ENCODE measurements around the gene PIAS1.
"Not testable (repeated sequence)": the region's sequence is repeated elsewhere in the genome, so short reads cannot be mapped to it uniquely, and the experiment has no call there.

The PIAS1 gene

DNA sequence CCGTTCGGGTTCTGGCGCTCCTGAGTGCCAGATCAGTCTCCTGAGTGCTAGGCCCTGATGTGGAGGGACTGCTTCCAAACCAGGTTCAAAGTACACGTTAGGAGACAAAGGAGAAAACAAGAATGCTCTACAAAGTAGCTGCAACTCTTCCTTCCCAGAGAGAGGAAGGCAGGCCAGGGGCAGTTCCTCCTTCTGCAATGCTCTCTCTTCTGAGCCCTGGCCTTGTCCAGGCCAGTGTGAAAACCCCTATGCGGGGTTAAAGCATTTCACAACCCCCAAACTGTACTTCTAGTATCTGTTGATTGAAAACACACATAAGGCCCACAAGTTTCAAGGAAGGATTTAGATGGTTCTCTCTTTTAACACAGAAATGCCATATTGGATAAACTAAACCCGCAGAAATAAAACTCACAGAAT lies 160.7 kb downstream of the PIAS1 start:
- DNase-seq (ENCODE audit: low spot score) (no peak), FAIRE-seq (no peak)

DNA sequence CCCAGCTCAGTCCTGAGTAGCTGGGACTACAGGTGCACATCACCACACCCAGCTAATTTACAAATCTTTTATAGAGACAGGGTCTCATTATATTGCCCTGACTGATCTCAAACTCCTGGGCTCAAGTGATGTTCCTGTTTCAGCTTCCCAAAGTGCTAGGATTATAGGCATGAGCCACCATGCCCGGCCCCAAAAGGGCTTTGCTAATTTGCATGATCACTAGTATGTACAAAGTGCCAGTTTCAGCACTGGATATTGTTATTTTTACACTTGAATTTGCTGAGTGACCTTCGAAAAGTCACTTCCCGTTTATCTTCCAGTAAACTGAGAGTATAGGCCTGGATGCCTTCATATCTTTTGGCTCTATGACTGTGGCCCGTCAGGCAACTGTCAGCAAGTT lies 163.2 kb downstream of the PIAS1 start:
- no peak for FAIRE-seq
- DNase-seq (ENCODE audit: low spot score): no peak

DNA sequence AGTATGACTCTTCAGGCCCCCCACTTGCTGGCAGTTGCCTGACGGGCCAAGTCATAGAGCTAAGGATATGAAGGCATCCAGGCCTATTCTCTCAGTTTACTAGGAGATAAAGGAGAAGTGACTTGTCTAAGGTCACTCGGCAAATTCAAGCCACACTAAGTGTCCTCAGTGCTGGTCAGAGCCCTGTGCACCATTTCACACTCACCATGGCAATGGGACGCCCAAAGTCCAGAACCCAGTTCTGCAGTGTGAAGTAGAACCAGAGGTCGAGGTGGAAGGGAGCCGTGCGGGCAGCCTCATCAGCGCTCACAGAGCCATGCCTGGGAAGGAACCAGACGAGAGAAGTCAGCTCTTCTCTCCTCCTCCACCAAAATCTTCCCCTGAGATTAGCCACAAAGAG lies 164.2 kb downstream of the PIAS1 start:
- DNase-seq (ENCODE audit: low spot score): no peak
- no peak for FAIRE-seq

DNA sequence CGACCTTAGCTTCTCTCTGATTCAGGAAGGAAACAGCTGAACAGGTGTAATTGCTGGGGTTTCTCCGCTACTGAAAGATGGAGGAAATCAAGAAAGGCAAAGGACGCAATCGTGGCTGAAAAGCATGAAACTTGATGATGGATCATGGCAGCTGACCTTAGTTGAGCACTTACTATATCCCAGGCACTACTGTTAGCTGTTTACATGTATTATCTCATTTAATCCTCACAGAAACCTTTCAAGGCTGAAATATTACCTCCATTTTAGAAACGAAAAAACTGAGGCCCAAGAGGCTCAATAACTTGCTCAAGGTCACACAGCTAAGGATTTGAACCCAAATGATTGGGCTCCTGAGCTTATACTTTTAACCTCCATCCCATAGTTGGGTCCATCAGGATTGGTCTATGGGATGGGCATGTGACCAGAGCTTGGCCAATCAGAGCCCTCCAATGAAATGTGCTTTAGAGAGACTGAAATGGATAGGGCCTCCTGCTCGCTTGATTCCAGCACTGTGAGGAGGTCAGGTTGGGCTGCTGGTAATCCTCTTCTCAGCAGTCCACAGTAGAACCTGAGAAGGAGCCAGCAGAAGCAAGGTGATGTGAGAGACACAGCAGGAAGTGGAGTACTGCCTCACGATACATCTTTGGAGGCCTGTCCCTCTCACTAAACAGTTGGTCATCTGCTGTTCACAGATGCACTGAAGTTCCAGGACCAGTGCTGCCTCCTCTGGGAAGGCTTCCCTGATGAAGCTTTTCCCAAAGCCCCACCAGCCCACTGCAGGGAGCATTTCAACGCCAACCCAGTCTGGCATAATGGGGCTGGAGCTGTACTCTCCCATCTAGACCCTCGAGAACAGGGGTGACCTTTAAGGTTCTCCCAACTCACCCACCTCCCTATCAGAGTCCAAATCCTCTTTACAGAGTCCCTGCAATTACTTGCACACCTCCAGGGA lies 165.0 kb downstream of the PIAS1 start:
- peak; percentile 62 for FAIRE-seq
- peak; percentile 12 for DNase-seq (ENCODE audit: low spot score)

DNA sequence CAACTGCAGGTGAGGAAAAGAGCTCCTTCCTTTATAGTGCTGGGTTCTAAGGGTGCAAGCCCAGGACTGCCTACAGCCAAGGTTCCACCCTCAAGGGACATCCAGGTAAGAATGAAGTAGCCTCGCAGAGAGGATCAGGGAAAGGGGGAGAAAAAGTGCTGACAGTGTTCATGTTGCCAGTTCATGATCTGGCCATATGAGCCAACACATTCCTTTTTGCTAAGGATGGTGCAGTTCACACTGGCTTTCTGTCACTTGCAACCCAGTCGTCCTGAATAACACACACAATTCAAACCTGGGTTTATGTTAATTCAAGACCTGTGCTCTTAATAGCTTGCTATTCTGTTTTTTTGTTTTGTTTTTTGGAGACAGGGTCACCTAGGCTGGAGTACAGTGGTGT lies 166.4 kb downstream of the PIAS1 start:
- no peak for DNase-seq (ENCODE audit: low spot score)
- no peak for FAIRE-seq

DNA sequence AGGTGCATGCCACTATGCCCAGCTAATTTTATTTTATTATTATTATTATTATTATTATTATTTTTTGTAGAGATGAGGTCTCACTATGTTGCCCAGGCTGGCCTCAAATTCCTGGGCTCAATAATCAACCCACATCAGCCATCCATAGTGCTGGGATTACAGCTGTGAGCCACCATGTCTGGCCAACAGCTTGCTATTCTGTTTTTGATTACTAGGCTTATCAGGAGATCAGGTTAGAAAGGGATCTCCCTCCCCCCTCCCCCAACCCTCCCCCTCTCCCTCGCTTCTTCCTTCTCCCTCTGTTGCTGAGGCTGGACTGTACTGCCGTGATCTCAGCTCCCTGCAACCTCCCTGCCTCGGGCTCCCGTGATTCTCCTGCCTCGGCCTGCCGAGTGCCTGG lies 166.9 kb downstream of the PIAS1 start:
- FAIRE-seq: no peak
- DNase-seq (ENCODE audit: low spot score): no peak

DNA sequence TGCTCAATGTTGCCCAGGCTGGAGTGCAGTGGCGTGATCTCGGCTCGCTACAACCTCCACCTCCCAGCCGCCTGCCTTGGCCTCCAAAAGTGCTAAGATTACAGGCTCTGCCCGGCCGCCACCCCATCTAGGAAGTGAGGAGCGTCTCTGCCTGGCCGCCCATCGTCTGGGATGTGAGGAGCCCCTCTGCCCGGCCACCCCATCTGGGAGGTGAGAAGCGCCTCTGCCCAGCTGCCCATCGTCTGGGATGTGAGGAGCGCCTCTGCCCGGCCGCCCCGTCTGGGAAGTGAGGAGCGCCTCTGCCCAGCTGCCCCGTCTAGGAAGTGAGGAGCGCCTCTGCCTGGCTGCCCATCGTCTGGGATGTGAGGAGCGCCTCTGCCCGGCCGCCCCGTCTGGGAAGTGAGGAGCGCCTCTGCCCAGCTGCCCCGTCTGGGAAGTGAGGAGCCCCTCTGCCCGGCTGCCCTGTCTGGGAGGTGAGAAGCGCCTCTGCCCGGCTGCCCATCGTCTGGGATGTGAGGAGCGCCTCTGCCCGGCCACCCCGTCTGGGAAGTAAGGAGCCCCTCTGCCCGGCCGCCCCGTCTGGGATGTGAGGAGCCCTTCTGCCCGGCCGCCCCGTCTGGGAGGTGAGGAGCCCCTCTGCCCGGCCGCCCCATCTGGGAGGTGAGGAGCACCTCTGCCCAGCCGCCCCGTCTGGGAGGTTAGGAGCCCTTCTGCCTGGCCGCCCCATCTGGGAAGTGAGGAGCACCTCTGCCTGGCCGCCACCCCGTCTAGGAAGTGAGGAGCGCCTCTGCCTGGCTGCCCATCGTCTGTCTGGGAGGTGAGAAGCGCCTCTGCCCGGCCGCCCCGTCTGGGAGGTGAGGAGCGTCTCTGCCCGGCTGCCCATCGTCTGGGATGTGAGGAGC lies 167.7 kb downstream of the PIAS1 start:
- not testable (repeated sequence) for DNase-seq (ENCODE audit: low spot score); FAIRE-seq

DNA sequence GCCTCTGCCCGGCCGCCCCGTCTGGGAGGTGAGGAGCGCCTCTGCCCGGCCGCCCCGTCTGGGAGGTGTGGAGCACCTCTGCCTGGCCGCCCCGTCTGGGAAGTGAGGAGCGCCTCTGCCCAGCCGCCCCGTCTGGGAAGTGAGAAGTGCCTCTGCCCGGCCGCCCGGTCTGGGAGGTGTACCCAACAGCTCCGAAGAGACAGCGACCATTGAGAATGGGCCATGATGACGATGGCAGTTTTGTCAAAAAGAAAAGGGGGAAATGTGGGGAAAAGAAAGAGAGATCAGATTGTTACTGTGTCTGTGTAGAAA lies 168.3 kb downstream of the PIAS1 start:
- not testable (repeated sequence) for FAIRE-seq; DNase-seq (ENCODE audit: low spot score)

DNA sequence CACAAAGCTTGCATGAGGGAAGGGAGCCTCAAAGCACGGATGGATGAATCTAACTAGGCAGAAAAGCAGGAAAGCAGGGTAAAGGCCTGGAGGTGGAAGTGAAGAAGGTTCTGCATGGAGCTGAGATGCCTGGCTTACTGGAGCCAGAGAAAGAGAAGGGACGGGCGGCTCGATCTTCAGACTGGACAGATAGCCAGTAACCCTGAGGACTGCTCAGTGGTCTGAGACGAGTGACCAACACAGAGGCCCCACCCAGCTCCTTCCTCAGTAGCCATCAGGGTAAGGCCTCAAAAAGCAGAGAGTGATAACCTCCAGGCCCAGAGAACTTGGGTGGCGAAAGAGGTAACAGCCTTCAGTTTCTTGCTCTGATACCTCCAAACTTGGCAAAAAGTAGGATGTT lies 169.1 kb downstream of the PIAS1 start:
- DNase-seq (ENCODE audit: low spot score): no peak
- no peak for FAIRE-seq

DNA sequence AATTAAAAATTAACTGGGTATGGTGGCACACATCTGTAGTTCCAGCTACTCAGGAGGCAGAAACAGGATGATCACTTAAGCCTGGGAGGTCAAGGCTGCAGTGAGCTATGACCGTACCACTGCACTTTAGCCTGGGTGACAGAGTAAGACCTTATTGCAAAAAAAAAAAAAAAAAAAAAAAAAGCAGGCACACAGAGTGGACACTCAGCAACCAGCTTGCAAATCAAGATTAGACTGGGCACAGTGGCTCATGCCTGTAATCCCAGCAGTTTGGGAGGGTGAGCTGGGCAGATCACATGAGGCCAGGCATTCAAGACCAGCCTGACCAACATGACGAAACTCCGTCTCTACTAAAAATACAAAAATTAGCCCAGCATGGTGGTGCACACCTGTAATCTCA lies 170.0 kb downstream of the PIAS1 start:
- no peak for DNase-seq (ENCODE audit: low spot score)
- FAIRE-seq: no peak

DNA sequence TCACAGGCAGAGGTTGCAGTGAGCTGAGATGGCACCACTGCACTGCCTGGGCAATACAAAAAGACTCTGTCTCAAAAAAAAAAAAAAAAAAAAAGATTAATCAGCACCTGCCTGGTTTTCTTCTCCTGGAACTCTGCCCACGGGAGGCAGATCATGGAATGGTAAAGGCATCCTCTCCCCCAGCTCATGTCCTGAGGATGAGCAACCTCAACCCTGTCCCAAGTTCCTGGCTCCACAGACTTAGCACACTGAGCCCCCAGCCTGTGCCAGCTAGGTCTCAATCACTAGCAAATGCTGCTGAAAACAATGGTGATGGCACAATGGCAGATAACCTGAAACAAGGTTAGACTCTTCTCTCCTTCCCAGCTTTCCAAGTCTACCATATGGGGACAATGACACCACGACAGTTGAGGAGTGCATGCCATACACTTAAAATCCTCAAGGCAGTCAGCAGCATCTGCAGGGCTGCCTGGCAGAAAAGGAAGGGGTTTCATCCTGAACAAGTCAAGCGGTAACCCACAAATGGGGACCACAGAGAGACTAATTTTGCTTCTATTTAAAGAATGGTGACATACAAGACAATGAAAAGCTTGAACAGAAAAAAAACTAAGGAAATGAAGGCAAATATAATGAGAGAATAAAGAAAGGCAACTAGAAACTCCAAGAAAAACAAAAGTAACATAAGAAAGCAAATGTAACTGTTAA lies 170.6 kb downstream of the PIAS1 start:
- DNase-seq (ENCODE audit: low spot score): peak; percentile 4
- no peak for FAIRE-seq

DNA sequence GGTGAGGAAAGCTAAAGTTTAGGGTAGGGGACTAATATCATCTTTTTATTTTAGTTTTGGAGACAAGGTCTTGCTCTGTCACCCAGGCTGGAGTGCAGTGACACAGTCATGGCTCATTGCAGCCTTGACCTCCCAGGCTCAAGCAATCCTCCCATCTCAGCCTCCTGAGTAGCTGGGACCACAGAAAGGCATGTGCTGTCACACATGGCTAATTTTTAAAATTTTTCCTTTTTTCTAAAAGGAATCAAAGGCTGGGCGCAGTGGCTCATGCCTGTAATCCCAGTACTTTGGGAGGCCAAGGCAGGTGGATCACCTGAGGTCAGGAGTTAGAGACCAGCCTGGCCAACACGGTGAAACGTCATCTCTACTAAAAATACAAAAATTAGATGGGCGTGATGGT lies 171.3 kb downstream of the PIAS1 start:
- DNase-seq (ENCODE audit: low spot score); FAIRE-seq: not testable (repeated sequence)

DNA sequence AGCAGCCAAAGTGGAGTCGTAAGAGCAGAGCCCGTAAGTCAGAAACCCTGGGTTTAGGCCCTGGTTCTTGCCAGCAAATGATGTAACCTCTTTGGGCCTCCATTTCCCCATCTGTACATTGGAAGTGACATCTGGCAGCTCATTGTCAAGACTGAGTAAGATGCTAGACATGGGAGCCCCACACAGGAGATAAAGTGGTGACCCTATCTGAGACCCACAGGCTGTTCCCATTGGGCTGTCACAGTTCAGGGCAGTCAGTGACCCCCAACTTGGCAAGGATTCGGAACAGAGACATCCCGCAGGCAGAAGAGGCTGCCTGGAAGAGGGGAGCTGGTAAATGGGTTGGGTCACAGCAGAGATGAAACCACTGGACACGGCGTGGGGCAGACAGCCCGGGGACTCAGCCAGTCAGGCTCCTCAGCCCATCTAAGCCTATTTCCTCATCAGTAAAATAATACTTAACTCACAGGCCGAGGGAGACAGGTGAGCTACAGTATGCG lies 173.6 kb downstream of the PIAS1 start:
- FAIRE-seq (no peak), DNase-seq (ENCODE audit: low spot score) (peak; percentile 9)

DNA sequence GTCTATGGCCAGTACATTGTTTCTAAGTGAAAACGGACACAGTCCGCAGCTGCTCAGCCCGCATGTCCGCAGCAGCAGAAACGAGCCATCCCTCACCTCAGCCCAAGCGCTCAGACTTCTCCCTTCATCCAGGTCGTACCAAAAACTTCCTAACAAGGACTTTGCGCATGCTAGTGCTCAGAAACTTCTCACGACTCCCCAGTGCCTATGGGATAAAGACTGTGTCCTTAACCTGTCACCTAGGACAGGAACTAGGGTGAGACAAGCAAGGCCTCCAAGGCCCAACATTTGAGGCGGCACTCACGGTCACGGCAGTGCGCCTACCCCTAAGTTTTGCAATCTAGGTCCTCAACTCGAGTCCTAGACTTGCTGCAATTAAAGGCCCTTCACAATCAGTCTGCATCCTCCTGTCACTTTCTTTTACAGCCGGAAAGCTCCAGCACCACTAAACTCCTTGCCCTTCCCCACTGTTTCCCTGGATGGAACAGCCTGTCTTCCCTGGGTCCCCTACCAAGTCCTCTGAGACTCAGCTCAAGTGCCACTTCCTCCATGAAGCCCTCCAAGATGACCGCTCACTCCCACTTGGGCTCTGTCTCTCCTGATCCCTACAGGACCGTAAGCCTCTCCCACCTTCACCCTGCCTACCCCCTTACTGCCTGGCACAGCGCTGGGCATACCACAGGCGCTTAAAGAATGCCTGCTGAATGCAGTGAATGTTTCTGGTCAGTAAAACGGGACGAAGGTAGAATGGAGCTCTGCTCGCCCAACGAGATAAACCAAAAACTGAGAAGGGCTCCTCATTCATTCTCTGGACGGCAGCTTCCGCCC lies 174.2 kb downstream of the PIAS1 start:
- no peak for FAIRE-seq
- DNase-seq (ENCODE audit: low spot score): peak; percentile 28

DNA sequence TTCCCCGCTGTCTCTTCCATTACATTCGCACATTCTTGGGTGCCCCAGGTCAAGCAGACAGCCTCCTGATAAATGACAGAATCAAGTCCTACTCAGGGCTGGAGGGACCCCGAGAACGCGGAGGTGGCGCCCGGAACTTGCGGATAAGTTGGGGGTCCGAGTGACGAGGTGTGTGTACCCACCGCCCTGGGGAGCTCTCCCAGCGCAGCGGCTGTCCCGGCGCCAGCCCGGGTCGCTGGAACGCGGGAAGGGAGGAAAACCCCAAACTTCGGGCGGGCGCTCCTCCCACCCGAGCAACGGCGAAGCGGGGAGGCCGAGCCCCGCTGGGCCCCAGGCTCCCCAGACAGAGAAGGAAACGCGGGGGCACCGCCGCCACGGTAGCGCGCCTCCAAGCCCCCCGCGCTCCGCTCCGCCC lies 174.9 kb downstream of the PIAS1 start:
- DNase-seq (ENCODE audit: low spot score): no peak
- FAIRE-seq: no peak

DNA sequence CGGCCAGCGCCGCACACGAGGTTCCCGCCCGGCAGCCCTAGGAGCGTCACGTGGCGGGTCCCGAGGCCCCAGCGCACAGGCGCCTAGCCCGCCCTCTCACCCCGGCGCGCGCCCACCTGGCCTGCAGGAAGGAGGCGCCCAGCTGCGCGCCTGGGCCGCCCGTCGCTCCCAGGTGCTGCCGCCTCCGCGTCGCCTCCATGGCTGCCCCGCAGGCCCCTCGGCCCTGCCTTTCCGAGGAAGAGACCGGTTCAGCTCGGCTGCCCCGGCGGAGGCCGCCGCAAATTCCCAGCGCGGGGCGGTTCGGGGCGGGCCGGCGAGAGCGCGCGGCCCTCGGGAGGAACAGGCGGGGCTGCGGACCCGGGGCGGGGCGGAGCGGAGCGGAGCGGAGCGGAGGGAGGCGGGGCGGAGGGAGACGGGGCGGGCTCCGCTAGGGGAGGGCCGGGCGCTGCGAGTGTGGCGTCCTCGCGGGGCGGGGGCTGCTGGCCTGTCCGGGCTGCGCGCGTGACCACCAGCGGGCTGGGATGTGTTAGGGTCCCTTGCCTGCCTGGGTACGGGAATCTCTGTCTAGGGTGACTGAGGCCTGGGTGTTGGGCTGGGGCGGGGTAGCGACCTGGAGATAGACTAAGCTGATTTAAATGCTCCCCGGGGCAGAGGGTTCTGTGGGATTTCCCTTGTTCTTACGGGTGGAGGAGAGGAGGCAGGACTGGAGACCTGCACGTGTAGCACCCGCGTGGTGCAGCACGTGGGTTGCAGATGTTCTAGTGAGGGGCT lies 175.5 kb downstream of the PIAS1 start, which contains the start of gene CLN6:
Gene CLN6, minus strand, starts transcription at position 343 of the 771 bp plus-strand sequence. Its CDS starts 144 bp downstream, at position 199.
- FAIRE-seq (no peak), DNase-seq (ENCODE audit: low spot score) (peak; percentile 99)

DNA sequence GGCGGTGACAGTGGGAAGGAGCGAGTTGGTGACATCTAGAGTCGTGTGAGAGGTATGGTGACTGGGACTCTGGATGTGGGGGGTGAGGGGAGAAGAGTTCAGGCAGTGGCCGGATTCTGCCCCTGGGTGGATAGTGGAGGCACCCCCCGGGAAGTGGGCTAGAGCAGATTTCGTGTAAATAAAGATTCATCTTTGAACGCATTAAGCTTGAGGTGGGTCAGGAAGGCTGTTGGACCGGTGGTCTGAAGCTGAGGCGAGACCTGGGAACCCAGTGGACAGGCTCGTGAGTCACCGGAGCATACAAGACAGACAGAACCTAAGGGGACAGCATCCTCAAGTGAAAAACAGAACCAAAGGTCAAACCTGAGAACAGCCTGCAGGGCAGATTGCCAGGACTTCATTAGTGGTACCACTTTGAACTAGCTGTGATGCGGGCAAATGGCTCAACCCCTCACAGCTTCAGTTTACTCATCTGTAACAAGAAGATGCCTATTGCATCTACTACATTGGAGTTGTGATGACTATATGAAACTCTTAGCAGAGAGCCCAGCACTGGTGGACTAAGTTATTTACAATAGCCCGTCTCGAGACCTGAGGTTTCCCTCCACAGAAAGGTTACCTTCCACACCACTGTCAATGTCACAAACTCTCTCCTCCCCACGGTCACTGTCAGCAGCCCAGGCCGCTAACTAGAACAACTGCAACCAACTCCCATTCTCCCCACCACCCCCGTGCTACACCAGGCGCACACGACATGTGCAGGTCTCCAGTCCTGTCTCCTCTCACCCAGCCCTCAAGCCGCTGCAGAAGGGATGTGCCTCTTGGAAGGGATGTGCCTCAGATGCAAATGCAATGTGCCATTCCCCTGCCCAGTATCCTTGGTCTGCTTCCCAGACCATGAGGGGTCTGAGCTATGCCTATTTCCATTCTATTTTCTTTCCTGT lies 176.3 kb downstream of the PIAS1 start:
- DNase-seq (ENCODE audit: low spot score) (no peak), FAIRE-seq (no peak)

DNA sequence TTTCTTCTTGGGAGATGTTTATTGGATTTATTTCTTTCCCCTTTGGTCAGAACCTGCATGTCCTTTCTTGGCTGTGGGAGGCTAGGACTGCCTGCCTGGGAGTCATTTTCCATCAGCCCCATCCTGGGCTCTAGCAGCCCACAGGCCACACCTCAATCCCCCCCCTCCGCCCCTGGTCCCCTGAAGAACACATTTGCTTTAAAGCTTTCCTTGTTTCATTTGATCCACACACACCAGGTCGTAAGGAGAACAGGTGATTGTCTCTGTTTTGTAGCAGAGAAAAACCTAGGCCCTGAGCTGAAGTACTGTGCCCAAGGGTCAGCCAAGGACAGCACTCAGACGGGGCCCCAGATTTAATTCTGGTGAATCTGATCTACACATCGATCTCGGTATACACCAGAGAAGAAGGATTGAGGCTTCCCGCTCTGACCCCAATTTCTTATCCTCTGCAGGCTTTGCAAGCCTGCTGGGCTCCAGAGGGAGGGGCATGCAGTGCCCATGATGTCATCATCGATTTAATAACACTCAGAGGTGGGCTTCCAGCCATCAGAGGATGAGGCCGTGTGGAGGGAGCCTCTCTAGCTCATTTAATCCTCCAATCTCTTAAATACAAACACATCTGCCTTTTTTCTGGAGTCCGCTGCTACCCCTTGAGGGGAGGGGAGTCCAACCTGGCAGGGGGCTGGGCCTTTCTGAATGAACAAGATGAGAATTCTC lies 177.1 kb downstream of the PIAS1 start:
- DNase-seq (ENCODE audit: low spot score) (no peak), FAIRE-seq (no peak)
